IMR-90 (cell line): ENCODE results near the gene NTRK3. TPM values are rescaled to one million over a fixed set of nuclear protein-coding genes. Genes with fewer than 3 reads are reported as not detected.

ENCODE experiments used
- ATAC-seq: fragments of 200-7000 bp; cut with Tn5 transposase; 2 replicates; pipeline ENCODE4 v1.9.1; 2020; ENCODE audit warnings: low read depth, mild to moderate bottlenecking, moderate library complexity
- BruUV-seq: library from RNA; stranded (reverse); fragments of 400-500 nt; replicated peaks from 2 replicates; lab custom pipeline; 2021; lab: Mats Ljungman, UMichigan
- CTCF ChIA-PET: fragments of 300-600 bp; formaldehyde crosslinking; extraction: SDS; loops from one replicate; lab custom pipeline; 2021; ENCODE audit warnings: antibody characterized with exemption; lab: Yijun Ruan, JAX
- POLR2A ChIA-PET: fragments of 300-600 bp; sonication (Branson Sonifier 250); formaldehyde crosslinking; loops from one replicate; lab custom pipeline; 2022; ENCODE audit warnings: antibody characterized with exemption; ENCODE audit not compliant: unreplicated experiment; lab: Charles Lee
- DNase-seq: peaks from one replicate; pipeline ENCODE4 v3.0.0; 2013
- H2AFZ ChIP-seq: replicated peaks from 2 replicates; pipeline ENCODE3; 2013; ENCODE audit warnings: low read length, mild to moderate bottlenecking; ENCODE audit not compliant: poor library complexity
- H2AK5ac ChIP-seq: 2 replicates; pipeline ENCODE4 v1.6.1; 2013; ENCODE audit warnings: low read depth, low read length, inconsistent platforms
- H2AK9ac ChIP-seq: replicated peaks from 2 replicates; pipeline ENCODE3; 2013; ENCODE audit warnings: mild to moderate bottlenecking, low read depth, low read length, moderate library complexity; ENCODE audit not compliant: poor library complexity
- H2BK120ac ChIP-seq: 2 replicates; pipeline ENCODE4 v1.6.1; 2013; ENCODE audit warnings: low read depth, low read length, inconsistent platforms
- H2BK15ac ChIP-seq: 3 replicates; pipeline ENCODE4 v1.6.1; 2013; ENCODE audit warnings: low read depth, low read length, inconsistent platforms
- H2BK20ac ChIP-seq: 2 replicates; pipeline ENCODE4 v1.6.1; 2013; ENCODE audit warnings: low read depth, mild to moderate bottlenecking, inconsistent platforms, low read length, moderate library complexity
- H2BK5ac ChIP-seq: 2 replicates; pipeline ENCODE4 v1.6.1; 2013; ENCODE audit warnings: mild to moderate bottlenecking, low read depth, low read length, inconsistent platforms; ENCODE audit not compliant: poor library complexity, severe bottlenecking
- H3K14ac ChIP-seq: replicated peaks from 2 replicates; pipeline ENCODE4 v1.6.1; 2013; ENCODE audit warnings: low read depth, low read length, inconsistent platforms
- H3K18ac ChIP-seq: 2 replicates; pipeline ENCODE4 v1.6.1; 2013; ENCODE audit warnings: low read depth, low read length, control low read depth
- H3K23ac ChIP-seq: 2 replicates; pipeline ENCODE4 v1.6.1; 2013; ENCODE audit warnings: low read depth, low read length, inconsistent platforms
- H3K27ac ChIP-seq: 2 replicates; pipeline ENCODE4 v1.5.1; 2013; ENCODE audit warnings: mild to moderate bottlenecking, control low read depth, low read length; ENCODE audit not compliant: insufficient read depth
- H3K27me3 ChIP-seq: 2 replicates; pipeline ENCODE4 v1.6.1; 2013; ENCODE audit warnings: low read length; ENCODE audit not compliant: control insufficient read depth, insufficient read depth
- H3K36me3 ChIP-seq: 2 replicates; pipeline ENCODE4 v1.6.1; 2013; ENCODE audit warnings: low read length, mixed read lengths; ENCODE audit not compliant: control insufficient read depth, insufficient read depth
- H3K4ac ChIP-seq: 2 replicates; pipeline ENCODE4 v1.6.1; 2013; ENCODE audit warnings: low read depth, low read length, inconsistent platforms
- H3K4me1 ChIP-seq: 2 replicates; pipeline ENCODE4 v1.6.1; 2013; ENCODE audit warnings: low read length, mixed read lengths; ENCODE audit not compliant: control insufficient read depth, insufficient read depth
- H3K4me2 ChIP-seq: 2 replicates; pipeline ENCODE4 v1.6.1; 2013; ENCODE audit warnings: low read depth, mild to moderate bottlenecking, control low read depth, low read length, moderate library complexity
- H3K4me3 ChIP-seq: 2 replicates; pipeline ENCODE4 v1.5.1; 2013; ENCODE audit warnings: low read depth, mild to moderate bottlenecking, control low read depth, low read length, moderate library complexity; ENCODE audit not compliant: insufficient read depth
- H3K56ac ChIP-seq: 2 replicates; pipeline ENCODE4 v1.6.1; 2013; ENCODE audit warnings: low read length, inconsistent platforms; ENCODE audit not compliant: insufficient read depth; ENCODE audit errors: extremely low read depth
- H3K79me1 ChIP-seq, 2 experiments: 2 replicates each; pipeline ENCODE4 v1.6.1; 2013; ENCODE audit warnings: low read length in 2 of 2, inconsistent platforms in 1 of 2, low read depth in 1 of 2
- H3K9ac ChIP-seq: 2 replicates; pipeline ENCODE4 v1.6.1; 2013; ENCODE audit warnings: low read depth, low read length, control low read depth
- H3K9me1 ChIP-seq: 2 replicates; pipeline ENCODE4 v1.6.1; 2013; ENCODE audit warnings: low read length, inconsistent platforms; ENCODE audit not compliant: insufficient read depth
- H3K9me3 ChIP-seq: 2 replicates; pipeline ENCODE4 v1.6.1; 2013; ENCODE audit warnings: low read length; ENCODE audit not compliant: control insufficient read depth, insufficient read depth
- H4K20me1 ChIP-seq: 2 replicates; pipeline ENCODE4 v1.6.1; 2013; ENCODE audit warnings: low read length, inconsistent platforms; ENCODE audit not compliant: insufficient read depth
- H4K5ac ChIP-seq: 2 replicates; pipeline ENCODE4 v1.6.1; 2013; ENCODE audit warnings: mild to moderate bottlenecking, low read depth, low read length, control low read depth
- H4K8ac ChIP-seq, 2 experiments: 2 replicates each; pipeline ENCODE4 v1.6.1; 2013; ENCODE audit warnings: low read depth in 2 of 2, low read length in 2 of 2, control low read depth in 1 of 2, inconsistent platforms in 1 of 2
- H4K91ac ChIP-seq: 2 replicates; pipeline ENCODE4 v1.6.1; 2013; ENCODE audit warnings: low read depth, low read length, inconsistent platforms; ENCODE audit not compliant: insufficient read depth
- BHLHE40 ChIP-seq: fragments of 150-350 bp; IDR thresholded peaks from 2 replicates; pipeline ENCODE4 v1.6.1; 2016; ENCODE audit warnings: mild to moderate bottlenecking, low read depth, low read length
- CEBPB ChIP-seq: IDR thresholded peaks from 2 replicates; pipeline ENCODE4 v1.6.1; 2012; ENCODE audit warnings: low read depth, low read length, improper control_type of control experiment
- CHD1 ChIP-seq: IDR thresholded peaks from 2 replicates; pipeline ENCODE4 v1.6.1; 2012; ENCODE audit warnings: low read depth, low read length, improper control_type of control experiment
- CTCF ChIP-seq: conservative IDR thresholded peaks from 2 replicates; pipeline ENCODE4 v1.5.1; 2012; ENCODE audit warnings: mild to moderate bottlenecking, low read depth, low read length, improper control_type of control experiment
- ELK1 ChIP-seq: fragments of 150-350 bp; IDR thresholded peaks from 2 replicates; pipeline ENCODE4 v1.6.1; 2016; ENCODE audit warnings: low read depth, mild to moderate bottlenecking, low read length, moderate library complexity, borderline replicate concordance
- FOS ChIP-seq: fragments of 150-350 bp; IDR thresholded peaks from 2 replicates; pipeline ENCODE4 v1.6.1; 2016; ENCODE audit warnings: low read depth, low read length
- MAFK ChIP-seq: IDR thresholded peaks from 2 replicates; pipeline ENCODE4 v1.6.1; 2012; ENCODE audit warnings: low read depth, low read length, improper control_type of control experiment
- MAZ ChIP-seq: IDR thresholded peaks from 2 replicates; pipeline ENCODE4 v1.6.1; 2012; ENCODE audit warnings: low read depth, mild to moderate bottlenecking, low read length, improper control_type of control experiment, moderate library complexity, borderline replicate concordance
- MXI1 ChIP-seq: IDR thresholded peaks from 2 replicates; pipeline ENCODE4 v1.6.1; 2012; ENCODE audit warnings: low read depth, mild to moderate bottlenecking, low read length, moderate library complexity, borderline replicate concordance
- NFE2L2 ChIP-seq: fragments of 150-350 bp; IDR thresholded peaks from 2 replicates; pipeline ENCODE4 v1.6.1; 2016; ENCODE audit warnings: low read depth, mild to moderate bottlenecking, low read length
- RAD21 ChIP-seq: IDR thresholded peaks from 2 replicates; pipeline ENCODE4 v1.6.1; 2012; ENCODE audit warnings: low read length, improper control_type of control experiment
- RCOR1 ChIP-seq: IDR thresholded peaks from 2 replicates; pipeline ENCODE4 v1.6.1; 2012; ENCODE audit warnings: mild to moderate bottlenecking, low read length, improper control_type of control experiment; ENCODE audit not compliant: insufficient replicate concordance
- RFX5 ChIP-seq: IDR thresholded peaks from 2 replicates; pipeline ENCODE4 v1.8.0; 2012; ENCODE audit warnings: low read depth, mild to moderate bottlenecking, low read length, moderate library complexity
- SMC3 ChIP-seq: fragments of 150-350 bp; IDR thresholded peaks from 2 replicates; pipeline ENCODE4 v1.6.1; 2016; ENCODE audit warnings: low read depth, mild to moderate bottlenecking, antibody characterized with exemption, low read length, moderate library complexity
- USF2 ChIP-seq: fragments of 150-350 bp; IDR thresholded peaks from 2 replicates; pipeline ENCODE4 v1.6.1; 2017; ENCODE audit warnings: mild to moderate bottlenecking, antibody characterized with exemption, low read length, low read depth
- WGBS, 2 experiments: methylation state at CpG; one replicate each; pipeline versions ENCODE4 v1.1.5 to v1.1.7; 2013; ENCODE audit warnings: missing lambda C conversion rate in 2 of 2; ENCODE audit not compliant: insufficient read length in 1 of 2; ENCODE audit errors: extremely low coverage in 2 of 2; 5-methylcytosine and 5-hydroxymethylcytosine counted together
- dilution Hi-C: fragments of 300-500 bp; cut with HindIII; formaldehyde crosslinking; loops from one replicate; pipeline ENCODE4 v1.14.3; 2018; ENCODE audit warnings: low sequenced_read_pairs; ENCODE audit not compliant: unreplicated experiment
- in situ Hi-C: fragments of 300-500 bp; cut with MboI; formaldehyde crosslinking; loops from 3 replicates; pipeline ENCODE4 v1.14.3; 2019; ENCODE audit warnings: low sequenced_read_pairs, inconsistent platforms, mixed read lengths
- intact Hi-C: fragments of 100-400 bp; cut with micrococcal nuclease; formaldehyde crosslinking; loops from 2 replicates; pipeline ENCODE4 v1.10.0; 2022
- polyA plus RNA-seq, 3 experiments: library from polyadenylated mRNA; depleted of rRNA; stranded (reverse); fragments of >200 nt; gene quantifications; 2 replicates each; pipeline ENCODE4 v1.2.3, GENCODE V29; 2012; ENCODE audit warnings: low replicate concordance in 1 of 3
- total RNA-seq: library from RNA; depleted of rRNA; stranded (reverse); fragments of >200 nt; gene quantifications from 2 replicates; pipeline ENCODE4 v1.2.3, GENCODE V29; 2012

NTRK3 gene
- total and polyA plus RNA-seq, 2 of the 4 experiments (the other 2 are of a cell fraction): under 0.01 to 0.15 TPM

GRCh38 chr15:88075102-88075501, 181.4 kb downstream of the NTRK3 start:
- no peak overlapping the region for H3K4ac ChIP-seq
- no peak overlapping the region for H2BK120ac ChIP-seq
- no peaks in the 10 kb centered on the region for H3K79me1 ChIP-seq
- no peaks in the 10 kb centered on the region for H4K20me1 ChIP-seq
- no peak for ATAC-seq
- no peak overlapping the region for H3K14ac ChIP-seq
- no peak overlapping the region for H2AK5ac ChIP-seq
- H2AFZ ChIP-seq: no peak overlapping the region
- no peak overlapping the region for H2BK5ac ChIP-seq
- intact Hi-C loops (no loop called here), in situ Hi-C loops (no loop called here), dilution Hi-C loops (no loop called here)
- no peak for DNase-seq
- no peaks in the 10 kb centered on the region for H3K36me3 ChIP-seq
- TF ChIP-seq SMC3 (no peak), FOS (no peak), RCOR1 (no peak), USF2 (no peak), RAD21 (no peak), MAZ (no peak), CHD1 (no peak), CEBPB (no peak), CTCF (no peak), MXI1 (no peak), ELK1 (no peak), NFE2L2 (no peak), RFX5 (no peak), BHLHE40 (no peak), MAFK (no peak)
- no peak overlapping the region for H3K18ac ChIP-seq
- H4K5ac ChIP-seq: no peak overlapping the region
- no peak overlapping the region for H3K4me3 ChIP-seq
- WGBS, 2 experiments: no CpG with 5 or more reads among the region's 6 CpGs
- no peak overlapping the region for H2BK15ac ChIP-seq
- no peaks in the 10 kb centered on the region for H3K27me3 ChIP-seq
- H3K23ac ChIP-seq: no peak overlapping the region
- peaks cover 21% of the 10 kb centered on the region for H3K9me3 ChIP-seq
- no peaks in the 10 kb centered on the region for H3K9me1 ChIP-seq
- no peak overlapping the region for H3K27ac ChIP-seq
- no peak overlapping the region for H3K56ac ChIP-seq
- H2AK9ac ChIP-seq: no peak overlapping the region
- BruUV-seq: no TSS peak
- no peak overlapping the region for H3K4me2 ChIP-seq
- ChIA-PET CTCF (no interaction called here), POLR2A (no interaction called here)
- H2BK20ac ChIP-seq: no peak overlapping the region
- no peak overlapping the region for H3K9ac ChIP-seq
- H3K4me1 ChIP-seq: no peaks in the 10 kb centered on the region
- H4K8ac ChIP-seq: no peak overlapping the region
- H4K91ac ChIP-seq: no peak overlapping the region
